A549 (cell line): ENCODE measurements around the gene SEMA3B. TPM values are rescaled to one million over a fixed set of nuclear protein-coding genes. Genes with fewer than 3 reads are reported as not detected.

Experiments used
- ATAC-seq, 2 experiments: fragments of 200-7000 bp in 1 of 2; fragments of >200 bp in 1 of 2; cut with Nextera tagmentation in 1 of 2; cut with Tn5 transposase in 1 of 2; 3 replicates each; pipeline versions ENCODE4 v1.8.0 to v1.9.1; 2018 to 2020; ENCODE audit warnings: mild to moderate bottlenecking in 1 of 2, moderate library complexity in 1 of 2
- CTCF ChIA-PET: fragments of 300-600 bp; sonication (Branson Sonifier 250); formaldehyde crosslinking; extraction: SDS; loops from one replicate; lab custom pipeline; 2021; ENCODE audit warnings: antibody characterized with exemption, inconsistent platforms; lab: Yijun Ruan, JAX
- POLR2A ChIA-PET: fragments of 350-600 bp; formaldehyde crosslinking; extraction: SDS; loops from one replicate; lab custom pipeline; 2021; ENCODE audit warnings: antibody characterized with exemption, inconsistent platforms; lab: Yijun Ruan, JAX
- DNase-seq, 2 experiments: peaks; one replicate each; pipeline versions ENCODE4 v3.0.0 to v3.0.0-alpha.2; 2011 to 2016; ENCODE audit warnings: low read depth in 1 of 2, low spot score in 1 of 2
- FAIRE-seq: peaks from 2 replicates; lab custom pipeline; 2011; peaks lifted over from hg19 to GRCh38; lab: Jason Lieb, UNC
- H3K27ac ChIP-seq, 2 experiments: fragments of >200 bp; sonication (Bioruptor Twin); formaldehyde crosslinking; 3 replicates each; pipeline ENCODE4 v1.5.1; 2016 to 2017
- H3K4me1 ChIP-seq: fragments of >200 bp; sonication (Bioruptor Twin); formaldehyde crosslinking; 3 replicates; pipeline ENCODE4 v1.6.1; 2016
- H3K4me2 ChIP-seq: fragments of >200 bp; sonication (Bioruptor Twin); formaldehyde crosslinking; 3 replicates; pipeline ENCODE4 v1.6.1; 2016
- H3K4me3 ChIP-seq: fragments of >200 bp; sonication (Bioruptor Twin); formaldehyde crosslinking; 3 replicates; pipeline ENCODE4 v1.5.1; 2016
- H3K9me3 ChIP-seq: fragments of >200 bp; sonication (Bioruptor Twin); formaldehyde crosslinking; 3 replicates; pipeline ENCODE4 v1.6.1; 2016
- ATOH8 ChIP-seq: fragments of 250-450 bp; sonication (Bioruptor Pico); IDR thresholded peaks from 2 replicates; pipeline ENCODE4 v1.5.0; 2020; ENCODE audit warnings: low read depth, mild to moderate bottlenecking, moderate library complexity
- BCL3 ChIP-seq: fragments of >200 bp; sonication (Bioruptor Twin); formaldehyde crosslinking; IDR thresholded peaks from 3 replicates; pipeline ENCODE4 v1.6.1; 2016
- CHD4 ChIP-seq: fragments of 200-600 bp; sonication (generic); IDR thresholded peaks from 2 replicates; pipeline ENCODE4 v1.6.1; 2016; ENCODE audit warnings: antibody characterized with exemption, mild to moderate bottlenecking, borderline replicate concordance
- EHF ChIP-seq: fragments of 250-450 bp; sonication (Bioruptor Pico); IDR thresholded peaks from 2 replicates; pipeline ENCODE4 v1.5.0; 2020; ENCODE audit warnings: mild to moderate bottlenecking
- EHMT2 ChIP-seq: fragments of 200-600 bp; sonication (generic); IDR thresholded peaks from 2 replicates; pipeline ENCODE4 v1.6.1; 2016; ENCODE audit warnings: antibody characterized with exemption, low read depth, mild to moderate bottlenecking, moderate library complexity
- EP300 ChIP-seq, 2 experiments: fragments of >200 bp; sonication (Bioruptor Twin); formaldehyde crosslinking; IDR thresholded peaks; 2 replicates in 1 of 2; 3 replicates in 1 of 2; pipeline ENCODE4 v1.6.1; 2016 to 2017
- FOSL2 ChIP-seq, 2 experiments: fragments of 450-650 bp in 1 of 2; fragments of >200 bp in 1 of 2; sonication (Bioruptor Twin) in 1 of 2; formaldehyde crosslinking; IDR thresholded peaks; 2 replicates each; pipeline versions ENCODE4 v1.5.0 to v1.6.1; 2016 to 2020; ENCODE audit warnings: mild to moderate bottlenecking in 1 of 2, moderate library complexity in 1 of 2
- GATA3 ChIP-seq: IDR thresholded peaks from 2 replicates; pipeline ENCODE4 v1.6.1; 2012; ENCODE audit warnings: borderline replicate concordance
- HDAC2 ChIP-seq: fragments of 200-600 bp; sonication (generic); IDR thresholded peaks from 2 replicates; pipeline ENCODE4 v1.6.1; 2016
- HMGXB4 ChIP-seq: fragments of 250-450 bp; sonication (Bioruptor Pico); IDR thresholded peaks from 2 replicates; pipeline ENCODE4 v1.5.0; 2021; ENCODE audit warnings: mild to moderate bottlenecking, moderate library complexity, borderline replicate concordance
- HOXA7 ChIP-seq: fragments of 250-450 bp; sonication (Bioruptor Pico); IDR thresholded peaks from 2 replicates; pipeline ENCODE4 v1.5.0; 2020; ENCODE audit warnings: mild to moderate bottlenecking, moderate library complexity
- JUN ChIP-seq, 2 experiments: fragments of >200 bp; sonication (Bioruptor Twin); formaldehyde crosslinking; IDR thresholded peaks; 2 replicates in 1 of 2; 3 replicates in 1 of 2; pipeline ENCODE4 v1.6.1; 2016 to 2017
- KDM1A ChIP-seq: fragments of 200-600 bp; sonication (generic); IDR thresholded peaks from 2 replicates; pipeline ENCODE4 v1.6.1; 2016; ENCODE audit warnings: low read depth, mild to moderate bottlenecking
- MAX ChIP-seq: IDR thresholded peaks from 2 replicates; pipeline ENCODE4 v1.6.1; 2012
- NPAS2 ChIP-seq: fragments of 250-450 bp; sonication (Bioruptor Pico); IDR thresholded peaks from 2 replicates; pipeline ENCODE4 v1.8.0; 2022; ENCODE audit warnings: mild to moderate bottlenecking, moderate library complexity, borderline replicate concordance
- TFCP2L1 ChIP-seq: fragments of 250-450 bp; sonication (Bioruptor Pico); IDR thresholded peaks from 2 replicates; pipeline ENCODE4 v1.5.0; 2021; ENCODE audit warnings: mild to moderate bottlenecking
- USF2 ChIP-seq: fragments of 450-650 bp; IDR thresholded peaks from 2 replicates; pipeline ENCODE4 v1.6.1; 2014; ENCODE audit warnings: antibody characterized with exemption
- ZC3H11A ChIP-seq: fragments of 450-650 bp; IDR thresholded peaks from 2 replicates; pipeline ENCODE4 v1.6.1; 2014; ENCODE audit warnings: antibody characterized with exemption, mild to moderate bottlenecking
- ZFP36 ChIP-seq: fragments of 450-650 bp; IDR thresholded peaks from 2 replicates; pipeline ENCODE4 v1.6.1; 2014; ENCODE audit warnings: borderline replicate concordance; ENCODE audit not compliant: partially characterized antibody
- ZSCAN20 ChIP-seq: fragments of 250-450 bp; sonication (Bioruptor Pico); IDR thresholded peaks from 2 replicates; pipeline ENCODE4 v1.8.0; 2022; ENCODE audit warnings: mild to moderate bottlenecking, moderate library complexity
- WGBS: methylation state at CpG from one replicate; pipeline ENCODE4 v1.1.6; 2017; ENCODE audit errors: missing lambda C conversion rate; 5-methylcytosine and 5-hydroxymethylcytosine counted together
- polyA plus RNA-seq, 4 experiments: library from polyadenylated mRNA; depleted of rRNA in 3 of 4; stranded (reverse); fragments of >200 nt; fragmentation: RNase III in 1 of 4; extraction: RNeasy Plus Mini Kit Qiagen cat#74134 plus additional on column Dnase treatment in 1 of 4; gene quantifications; 2 replicates in 3 of 4; 3 replicates in 1 of 4; pipeline ENCODE4 v1.2.3, GENCODE V29; 2011 to 2017

Gene SEMA3B
- polyA plus RNA-seq, 2 of the 4 experiments (the other 2 are of a cell fraction): 6.5 to 7.4 TPM

GRCh38 chr3:50231581-50231980 is 37.4 kb upstream of the SEMA3B start:
- 58% methylated on average over 5 of the region's 5 CpGs for WGBS
- no peak overlapping the region for H3K4me3 ChIP-seq
- TF ChIP-seq TFCP2L1 (CRISPR knock-in tag): no peak
- no peak for TF ChIP-seq GATA3
- no peak for TF ChIP-seq EHF (CRISPR knock-in tag)
- no peak for TF ChIP-seq ZFP36
- TF ChIP-seq JUN (IDR thresholded peaks at IDR 0.05): no peak
- TF ChIP-seq ZC3H11A: no peak
- no peak for TF ChIP-seq ATOH8 (CRISPR knock-in tag)
- TF ChIP-seq CHD4: no peak
- CTCF ChIA-PET: interaction anchor here (1.3 to 25.9 kb wide), 3 partner anchors 20 to 41 kb away, joined by 3 to 550 read pairs (median 219); partner anchors contain the start of gene GNAT1
- FAIRE-seq: no peak
- peaks cover 10% of the 10 kb centered on the region; the same call in 2 of the 3 replicates for H3K4me1 ChIP-seq
- H3K9me3 ChIP-seq: no peaks in the 10 kb centered on the region
- H3K27ac ChIP-seq: no peak overlapping the region
- POLR2A ChIA-PET: no interaction called here
- no peak overlapping the region for H3K4me2 ChIP-seq
- no peak for ATAC-seq
- DNase-seq: no peak

GRCh38 chr3:50232303-50232702 is 36.6 kb upstream of the SEMA3B start:
- WGBS: 93% methylated on average over 3 of the region's 3 CpGs

More at GRCh38 chr3:50232303-50232702, 36.6 kb upstream of the SEMA3B start:
- CTCF ChIA-PET: interaction anchor here (1.3 to 16.1 kb wide), 3 partner anchors 19 to 92 kb away, joined by 3 to 219 read pairs (median 3); no protein-coding TSS in a partner anchor
- Histone ChIP-seq H3K4me3 (no peak overlapping the region), H3K9me3 (no peaks in the 10 kb centered on the region), H3K27ac (no peak overlapping the region), H3K4me1 (peaks cover 17% of the 10 kb centered on the region), H3K4me2 (no peak overlapping the region)
- no peak for DNase-seq
- no peak for ATAC-seq
- POLR2A ChIA-PET: no interaction called here
- FAIRE-seq: no peak
- TF ChIP-seq HOXA7 (CRISPR knock-in tag): no peak
- no peak for TF ChIP-seq BCL3
- TF ChIP-seq HDAC2: no peak
- no peak for TF ChIP-seq KDM1A
- TF ChIP-seq GATA3: no peak
- no peak for TF ChIP-seq EHMT2
- TF ChIP-seq EHF (CRISPR knock-in tag): no peak
- no peak for TF ChIP-seq MAX
- no peak for TF ChIP-seq HMGXB4 (CRISPR knock-in tag)
- TF ChIP-seq FOSL2 (IDR thresholded peaks at IDR 0.05): no peak
- no peak for TF ChIP-seq FOSL2 (CRISPR knock-in tag; IDR thresholded peaks at IDR 0.05)
- TF ChIP-seq ZFP36: no peak
- TF ChIP-seq CHD4: no peak
- no peak for TF ChIP-seq ZSCAN20 (CRISPR knock-in tag)
- no peak for TF ChIP-seq NPAS2
- no peak for TF ChIP-seq USF2
- TF ChIP-seq EP300 (IDR thresholded peaks at IDR 0.05): no peak
